ENCODE data around the gene TBPL1. TPM values are rescaled to one million over a fixed set of nuclear protein-coding genes. Genes with fewer than 3 reads are reported as not detected.

The TBPL1 gene
- total and polyA plus RNA-seq, 11 donors = 9.9 to 20.3 (median 16.0) TPM

DNA sequence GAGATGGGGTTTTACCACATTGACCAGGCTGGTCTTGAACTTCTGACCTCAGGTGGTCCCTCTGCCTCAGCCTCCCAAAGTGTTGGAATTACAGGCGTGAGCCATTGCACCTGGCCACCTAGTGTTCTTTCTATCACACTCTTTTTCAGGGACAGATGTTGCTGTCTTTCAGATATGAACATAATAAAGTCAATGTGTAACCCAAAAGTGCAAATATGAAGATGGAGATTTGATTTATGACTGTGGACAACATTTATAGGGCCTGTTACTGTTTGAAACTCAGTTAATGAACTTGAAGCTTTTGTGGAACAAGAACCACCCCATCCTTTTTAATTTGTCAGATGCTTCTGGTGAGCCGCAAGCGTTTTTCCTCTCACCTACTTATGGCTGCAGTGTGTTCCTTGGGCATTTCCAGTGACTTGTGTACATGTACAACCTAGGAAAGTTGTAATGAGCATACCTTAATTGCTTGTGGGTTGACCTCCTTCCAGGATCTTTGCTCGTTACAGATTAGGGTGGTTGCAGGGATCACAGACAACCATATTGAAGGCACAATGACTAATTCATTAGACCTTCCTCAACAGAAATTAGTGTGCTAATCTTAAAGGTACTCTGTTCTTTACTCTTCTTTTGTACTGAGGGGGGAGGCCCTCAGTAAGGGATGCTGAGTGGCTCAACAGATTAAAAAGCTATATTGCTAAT is 6.8 kb downstream of the TBPL1 start:
- intact Hi-C loops (cut with DNase I) = no loop called here
- Histone ChIP-seq H3K9me3 (no peaks in the 10 kb centered on the region), H3K27ac (no peak overlapping the region), H3K4me3 (no peak overlapping the region), H3K27me3 (no peaks in the 10 kb centered on the region), H3K4me1 (peaks cover 0 to 35% (median 22%) of the 10 kb centered on the region in 12 donors), H3K36me3 (no peaks in the 10 kb centered on the region)
- TF ChIP-seq POLR2A (IDR thresholded peaks at IDR 0.05) = no peak
- TF ChIP-seq, protein P1, sequence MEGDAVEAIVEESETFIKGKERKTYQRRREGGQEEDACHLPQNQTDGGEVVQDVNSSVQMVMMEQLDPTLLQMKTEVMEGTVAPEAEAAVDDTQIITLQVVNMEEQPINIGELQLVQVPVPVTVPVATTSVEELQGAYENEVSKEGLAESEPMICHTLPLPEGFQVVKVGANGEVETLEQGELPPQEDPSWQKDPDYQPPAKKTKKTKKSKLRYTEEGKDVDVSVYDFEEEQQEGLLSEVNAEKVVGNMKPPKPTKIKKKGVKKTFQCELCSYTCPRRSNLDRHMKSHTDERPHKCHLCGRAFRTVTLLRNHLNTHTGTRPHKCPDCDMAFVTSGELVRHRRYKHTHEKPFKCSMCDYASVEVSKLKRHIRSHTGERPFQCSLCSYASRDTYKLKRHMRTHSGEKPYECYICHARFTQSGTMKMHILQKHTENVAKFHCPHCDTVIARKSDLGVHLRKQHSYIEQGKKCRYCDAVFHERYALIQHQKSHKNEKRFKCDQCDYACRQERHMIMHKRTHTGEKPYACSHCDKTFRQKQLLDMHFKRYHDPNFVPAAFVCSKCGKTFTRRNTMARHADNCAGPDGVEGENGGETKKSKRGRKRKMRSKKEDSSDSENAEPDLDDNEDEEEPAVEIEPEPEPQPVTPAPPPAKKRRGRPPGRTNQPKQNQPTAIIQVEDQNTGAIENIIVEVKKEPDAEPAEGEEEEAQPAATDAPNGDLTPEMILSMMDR (IDR thresholded peaks at IDR 0.05) = no peak
- ATAC-seq (no peak), DNase-seq (no peak)
- 88 to 97% (median 95%) methylated on average over 4 of the region's 4 CpGs for WGBS, 4 donors

GRCh38 chr6:133961831-133962230 is 8.8 kb downstream of the TBPL1 start:
- Histone ChIP-seq H3K27ac (no peak overlapping the region), H3K9me3 (no peaks in the 10 kb centered on the region), H3K4me1 (peaks cover 0 to 34% (median 18%) of the 10 kb centered on the region in 12 donors), H3K4me3 (no peak overlapping the region), H3K27me3 (no peaks in the 10 kb centered on the region), H3K36me3 (no peaks in the 10 kb centered on the region)
- intact Hi-C loops (cut with DNase I) = no loop called here
- ATAC-seq = no peak
- 92 to 96% (median 94%) methylated on average over 7 of the region's 7 CpGs for WGBS, 4 donors
- TF ChIP-seq, protein P1 (IDR thresholded peaks at IDR 0.05) = no peak
- no peak for TF ChIP-seq POLR2A (IDR thresholded peaks at IDR 0.05)
- DNase-seq = no peak

GRCh38 chr6:133964052-133964451 is 11.0 kb downstream of the TBPL1 start:
- TF ChIP-seq, protein P1 (IDR thresholded peaks at IDR 0.05) = no peak
- no peak for TF ChIP-seq POLR2A (IDR thresholded peaks at IDR 0.05)
- Histone ChIP-seq H3K27ac (no peak overlapping the region), H3K36me3 (no peaks in the 10 kb centered on the region), H3K4me3 (no peak overlapping the region), H3K9me3 (no peaks in the 10 kb centered on the region), H3K27me3 (no peaks in the 10 kb centered on the region), H3K4me1 (peaks cover 0 to 21% (median 5%) of the 10 kb centered on the region in 12 donors)
- DNase-seq = no peak
- WGBS, 4 donors = 90 to 96% (median 93%) methylated on average over 1 of the region's 1 CpG
- no peak for ATAC-seq
- intact Hi-C loops (cut with DNase I) = no loop called here

- intact Hi-C loops (cut with DNase I) = no loop called here
- no peaks in the 10 kb centered on the region for H3K36me3 ChIP-seq
- peaks cover 0 to 19% (median 5%) of the 10 kb centered on the region in 12 donors for H3K4me1 ChIP-seq
- TF ChIP-seq, protein P1 (IDR thresholded peaks at IDR 0.05) = no peak
- no peak for TF ChIP-seq POLR2A (IDR thresholded peaks at IDR 0.05)
- H3K9me3 ChIP-seq = no peaks in the 10 kb centered on the region
- WGBS, 4 donors = 82 to 87% (median 85%) methylated on average over 4 of the region's 4 CpGs
- H3K27ac ChIP-seq = no peak overlapping the region
- H3K27me3 ChIP-seq = no peaks in the 10 kb centered on the region
- DNase-seq = no peak
- no peak for ATAC-seq
- no peak overlapping the region for H3K4me3 ChIP-seq
Measured at GRCh38 chr6:133964702-133965101, 11.7 kb downstream of the TBPL1 start.
